CD8-positive, alpha-beta memory T cell (primary cell): ENCODE data around the gene CREB5. TPM values are rescaled to one million over a fixed set of nuclear protein-coding genes. Genes with fewer than 3 reads are reported as not detected.
"Not testable (repeated sequence)": the region's sequence is repeated elsewhere in the genome, so short reads cannot be mapped to it uniquely, and the experiment has no call there.

Experiments used
- CTCF ChIA-PET: fragments of 350-600 bp; sonication (Branson Sonifier 250); formaldehyde crosslinking; loops from one replicate; lab custom pipeline; 2021; ENCODE audit warnings: antibody characterized with exemption; lab: Charles Lee
- POLR2A ChIA-PET: fragments of 350-600 bp; sonication (Branson Sonifier 250); formaldehyde crosslinking; loops from one replicate; lab custom pipeline; 2021; ENCODE audit warnings: antibody characterized with exemption; lab: Charles Lee
- DNase-seq, 5 donors: peaks; one replicate each; pipeline versions ENCODE4 v3.0.0 to v3.0.0-alpha.2; 2020 to 2022; ENCODE audit warnings: mixed read lengths in 1 of 5
- H3K27ac ChIP-seq: one replicate; pipeline ENCODE4 v1.7.0; 2013; ENCODE audit warnings: low read depth, mild to moderate bottlenecking, low read length, moderate library complexity
- H3K27me3 ChIP-seq: 2 replicates; pipeline ENCODE4 v1.7.0; 2013; ENCODE audit warnings: low read length, mild to moderate bottlenecking; ENCODE audit not compliant: insufficient read depth, poor library complexity, severe bottlenecking
- H3K36me3 ChIP-seq: 2 replicates; pipeline ENCODE4 v1.7.0; 2013; ENCODE audit warnings: mild to moderate bottlenecking, low read length, moderate library complexity; ENCODE audit not compliant: insufficient read depth
- H3K4me1 ChIP-seq: 2 replicates; pipeline ENCODE4 v1.7.0; 2013; ENCODE audit warnings: mild to moderate bottlenecking, low read length, moderate library complexity; ENCODE audit not compliant: insufficient read depth
- H3K4me3 ChIP-seq: 2 replicates; pipeline ENCODE4 v1.7.0; 2013; ENCODE audit warnings: mild to moderate bottlenecking, low read length
- H3K9me3 ChIP-seq: 2 replicates; pipeline ENCODE4 v1.7.0; 2013; ENCODE audit warnings: mild to moderate bottlenecking, low read length
- H3K27ac Mint-ChIP-seq, 8 donors: one replicate each; pipeline ENCODE4 v1.8.0; 2020 to 2021; ENCODE audit warnings: mixed read lengths in 8 of 8, mild to moderate bottlenecking in 6 of 8, inconsistent platforms in 3 of 8, moderate library complexity in 3 of 8
- H3K27me3 Mint-ChIP-seq, 2 donors: one replicate each; pipeline ENCODE4 v1.8.0; 2020 to 2021; ENCODE audit warnings: mixed read lengths in 2 of 2, mild to moderate bottlenecking in 1 of 2, moderate library complexity in 1 of 2
- H3K36me3 Mint-ChIP-seq, 3 donors: one replicate each; pipeline ENCODE4 v1.8.0; 2020 to 2021; ENCODE audit warnings: mixed read lengths in 3 of 3, inconsistent platforms in 1 of 3, mild to moderate bottlenecking in 1 of 3
- H3K4me1 Mint-ChIP-seq, 3 donors: one replicate each; pipeline ENCODE4 v1.8.0; 2020 to 2021; ENCODE audit warnings: mixed read lengths in 3 of 3, inconsistent platforms in 1 of 3, mild to moderate bottlenecking in 1 of 3
- H3K4me3 Mint-ChIP-seq, 7 donors: one replicate each; pipeline ENCODE4 v1.8.0; 2020 to 2021; ENCODE audit warnings: mixed read lengths in 7 of 7, mild to moderate bottlenecking in 6 of 7, moderate library complexity in 4 of 7, inconsistent platforms in 2 of 7
- H3K9me3 Mint-ChIP-seq, 5 donors: one replicate each; pipeline ENCODE4 v1.8.0; 2020 to 2022; ENCODE audit warnings: mixed read lengths in 5 of 5, mild to moderate bottlenecking in 3 of 5, moderate library complexity in 2 of 5, inconsistent platforms in 1 of 5
- polyA plus RNA-seq: library from polyadenylated mRNA; unstranded; fragments of 300-500 nt; fragmentation: Illumina TruSeq; gene quantifications from one replicate; pipeline ENCODE4 v1.2.3, GENCODE V29; 2021
- total RNA-seq, 2 experiments: library from RNA; stranded (reverse); gene quantifications; one replicate each; pipeline ENCODE4 v1.2.3, GENCODE V29; 2021

CREB5 gene
- total and polyA plus RNA-seq, 3 experiments from 2014 or later, result not detected

DNA sequence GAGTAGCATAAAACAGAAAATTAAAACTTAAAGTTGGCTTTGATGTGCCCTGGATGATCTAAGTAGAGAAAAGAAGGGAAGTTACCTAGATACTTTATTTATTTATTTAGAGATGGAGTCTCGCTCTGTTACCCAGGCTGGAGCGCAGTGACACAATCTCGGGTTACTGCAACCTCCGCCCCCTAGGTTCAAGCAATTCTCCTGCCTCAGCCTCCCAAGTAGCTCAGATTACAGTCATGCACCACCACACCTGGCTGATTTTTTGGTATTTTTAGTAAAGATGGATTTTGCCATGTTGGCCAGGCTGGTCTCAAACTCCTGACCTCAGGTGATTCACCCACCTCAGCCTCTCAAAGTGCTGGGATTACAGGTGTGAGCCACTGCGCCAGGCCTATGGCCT, 373.8 kb downstream of the CREB5 start:
- H3K9me3 ChIP-seq, H3K27me3 Mint-ChIP-seq, H3K27ac Mint-ChIP-seq, H3K36me3 ChIP-seq, CTCF ChIA-PET, H3K27ac ChIP-seq, H3K4me3 ChIP-seq, H3K9me3 Mint-ChIP-seq, H3K4me1 Mint-ChIP-seq, H3K4me1 ChIP-seq, DNase-seq, H3K27me3 ChIP-seq, POLR2A ChIA-PET, H3K4me3 Mint-ChIP-seq, H3K36me3 Mint-ChIP-seq: not testable (repeated sequence)

DNA sequence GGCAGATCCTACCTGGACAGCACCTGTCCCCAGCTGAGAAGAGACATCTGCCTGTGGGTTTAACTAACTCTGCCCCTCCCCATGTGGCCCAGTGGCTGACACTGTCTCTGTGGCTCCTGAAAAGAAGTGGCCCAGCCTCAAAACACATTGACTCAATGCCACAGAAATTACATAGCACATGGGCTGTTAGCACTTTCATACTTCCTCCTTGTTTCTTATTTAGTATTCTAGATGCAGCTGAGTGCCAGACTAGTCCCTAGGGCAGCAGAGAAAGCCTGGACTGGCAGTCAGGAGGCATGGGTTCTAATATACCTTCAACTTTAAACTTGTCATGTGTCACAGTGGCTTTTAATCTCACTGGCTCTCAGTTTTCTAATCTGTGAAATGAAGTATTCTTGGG, 374.8 kb downstream of the CREB5 start:
- peaks cover 0 to 1% of the 10 kb centered on the region in 2 donors for H3K27me3 Mint-ChIP-seq
- Histone ChIP-seq H3K4me1 (no peaks in the 10 kb centered on the region), H3K27me3 (no peaks in the 10 kb centered on the region), H3K9me3 (no peaks in the 10 kb centered on the region), H3K4me3 (no peak overlapping the region), H3K36me3 (no peaks in the 10 kb centered on the region), H3K27ac (no peak overlapping the region)
- DNase-seq, result no peak
- CTCF ChIA-PET, result no interaction called here
- H3K27ac Mint-ChIP-seq, result no peak overlapping the region
- peaks cover 0 to 5% (median 0%) of the 10 kb centered on the region in 5 donors for H3K9me3 Mint-ChIP-seq
- no peaks in the 10 kb centered on the region for H3K36me3 Mint-ChIP-seq
- no peak overlapping the region for H3K4me3 Mint-ChIP-seq
- no peaks in the 10 kb centered on the region for H3K4me1 Mint-ChIP-seq
- POLR2A ChIA-PET, result no interaction called here

DNA sequence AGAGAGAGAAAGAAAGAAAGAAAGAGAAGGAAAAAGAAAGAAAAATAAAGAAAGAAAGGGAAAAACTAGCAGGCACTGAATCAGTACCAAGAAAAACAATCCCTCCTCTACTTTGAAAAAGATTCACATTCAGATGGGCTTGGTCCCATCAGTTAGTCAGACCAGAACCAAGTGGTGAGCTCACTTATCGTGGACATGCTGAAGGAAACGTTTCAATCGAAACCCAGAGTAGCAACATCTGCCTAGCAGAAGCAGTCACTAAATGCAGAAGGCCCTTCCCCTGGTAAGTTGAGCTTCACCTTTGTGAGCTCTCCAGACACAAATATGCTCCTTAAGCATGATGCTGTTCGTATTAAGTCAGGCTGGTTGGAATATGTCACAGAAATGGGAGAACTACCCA, 378.1 kb downstream of the CREB5 start:
- H3K4me3 Mint-ChIP-seq, result no peak overlapping the region
- Histone ChIP-seq H3K4me3 (no peak overlapping the region), H3K27ac (no peak overlapping the region), H3K27me3 (no peaks in the 10 kb centered on the region), H3K4me1 (no peaks in the 10 kb centered on the region), H3K9me3 (no peaks in the 10 kb centered on the region), H3K36me3 (no peaks in the 10 kb centered on the region)
- H3K27ac Mint-ChIP-seq, result no peak overlapping the region
- peaks cover 0 to 8% (median 0%) of the 10 kb centered on the region in 5 donors for H3K9me3 Mint-ChIP-seq
- no peaks in the 10 kb centered on the region for H3K4me1 Mint-ChIP-seq
- no peak for DNase-seq
- ChIA-PET POLR2A (no interaction called here), CTCF (no interaction called here)
- H3K27me3 Mint-ChIP-seq, result peaks cover 1 to 7% of the 10 kb centered on the region in 2 donors
- H3K36me3 Mint-ChIP-seq, result no peaks in the 10 kb centered on the region

DNA sequence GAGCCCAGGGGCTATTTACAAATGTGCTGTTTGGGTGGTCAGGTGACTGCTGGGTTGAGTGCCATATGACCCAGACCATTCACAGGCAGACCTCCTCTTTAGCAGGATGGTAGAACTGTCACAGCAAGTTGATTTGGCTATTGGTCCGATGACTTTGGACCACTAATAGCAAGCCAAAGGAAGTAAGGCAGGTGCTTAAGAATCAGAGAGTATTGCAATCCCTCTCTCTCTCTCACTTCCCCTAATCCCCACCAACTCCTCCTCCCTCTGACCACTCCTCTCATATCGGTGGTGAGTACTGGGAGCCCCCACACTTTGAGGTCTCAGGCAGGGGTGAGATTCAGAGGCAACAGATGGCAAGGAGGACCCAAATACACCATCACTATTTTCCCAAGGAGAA, 380.5 kb downstream of the CREB5 start:
- Histone ChIP-seq H3K4me1 (no peaks in the 10 kb centered on the region), H3K4me3 (no peak overlapping the region), H3K27ac (no peak overlapping the region), H3K36me3 (no peaks in the 10 kb centered on the region), H3K9me3 (no peaks in the 10 kb centered on the region), H3K27me3 (no peaks in the 10 kb centered on the region)
- H3K27me3 Mint-ChIP-seq, result peaks cover 3 to 7% of the 10 kb centered on the region in 2 donors
- H3K27ac Mint-ChIP-seq, result peak overlapping the region in 1 of 8 donors; percentile 41
- no peak for DNase-seq
- H3K4me1 Mint-ChIP-seq, result no peaks in the 10 kb centered on the region
- ChIA-PET CTCF (no interaction called here), POLR2A (no interaction called here)
- H3K9me3 Mint-ChIP-seq, result peaks cover 0 to 3% (median 0%) of the 10 kb centered on the region in 5 donors
- H3K36me3 Mint-ChIP-seq, result no peaks in the 10 kb centered on the region
- H3K4me3 Mint-ChIP-seq, result no peak overlapping the region

DNA sequence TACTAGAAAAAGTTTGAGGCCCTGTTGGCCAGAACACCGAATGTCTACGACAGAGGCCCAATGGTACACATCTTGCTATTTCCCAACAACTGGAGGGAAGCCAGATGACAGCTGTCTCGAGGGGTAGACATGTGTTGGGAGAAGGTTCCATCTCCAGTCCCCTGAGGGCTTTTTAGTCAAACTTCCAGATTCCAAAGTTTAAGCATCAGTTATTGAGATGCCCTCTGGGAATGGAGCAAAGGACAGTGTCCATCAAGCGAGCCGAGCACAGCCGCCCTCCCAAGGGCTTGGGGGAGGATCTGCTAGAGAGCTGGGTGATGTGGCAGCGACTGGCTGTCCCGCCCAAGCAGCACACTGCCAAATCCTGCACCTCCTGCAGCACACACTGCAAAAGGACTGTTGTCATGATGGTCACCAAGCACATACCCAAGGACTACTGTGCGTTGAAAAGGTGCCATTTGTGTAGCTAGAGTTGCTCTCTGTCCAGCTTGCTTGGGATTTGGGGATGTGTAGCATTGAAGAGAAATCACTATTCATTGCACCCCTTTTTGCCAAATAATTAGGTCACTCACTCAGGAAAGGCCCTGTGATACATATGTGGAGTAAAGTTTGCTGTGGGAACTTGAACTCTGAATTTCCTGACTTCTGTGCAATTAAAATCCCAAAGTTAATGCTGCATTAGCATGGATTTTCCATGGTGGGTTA, 381.2 kb downstream of the CREB5 start:
- Histone ChIP-seq H3K4me3 (no peak overlapping the region), H3K9me3 (no peaks in the 10 kb centered on the region), H3K4me1 (no peaks in the 10 kb centered on the region), H3K27me3 (no peaks in the 10 kb centered on the region), H3K27ac (no peak overlapping the region), H3K36me3 (no peaks in the 10 kb centered on the region)
- ChIA-PET CTCF (no interaction called here), POLR2A (no interaction called here)
- no peak overlapping the region for H3K27ac Mint-ChIP-seq
- no peaks in the 10 kb centered on the region for H3K4me1 Mint-ChIP-seq
- DNase-seq, result no peak
- peaks cover 3 to 7% of the 10 kb centered on the region in 2 donors for H3K27me3 Mint-ChIP-seq
- peaks cover 0 to 3% (median 0%) of the 10 kb centered on the region in 5 donors for H3K9me3 Mint-ChIP-seq
- no peaks in the 10 kb centered on the region for H3K36me3 Mint-ChIP-seq
- H3K4me3 Mint-ChIP-seq, result no peak overlapping the region

DNA sequence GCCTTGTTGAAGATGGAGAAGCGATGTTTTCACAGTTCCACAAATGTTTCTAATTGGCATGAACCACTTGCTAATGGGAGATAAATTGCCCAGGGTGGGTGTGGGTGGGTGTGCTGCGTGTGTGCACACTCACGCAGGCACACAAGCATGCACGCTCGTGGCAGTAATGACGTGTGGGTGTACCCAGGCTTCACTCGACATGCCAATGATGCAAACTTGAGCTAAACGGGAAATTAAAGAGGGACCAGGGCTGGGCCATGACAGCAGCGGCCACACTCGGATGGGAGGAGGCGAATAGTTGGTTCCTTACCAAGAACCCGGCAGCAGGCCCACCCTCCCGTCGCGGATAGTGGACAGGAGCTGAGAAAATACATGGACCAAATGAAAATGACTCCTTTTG, 386.0 kb downstream of the CREB5 start:
- no peaks in the 10 kb centered on the region for H3K27me3 ChIP-seq
- no peak overlapping the region for H3K4me3 ChIP-seq
- ChIA-PET POLR2A (no interaction called here), CTCF (no interaction called here)
- Mint-ChIP-seq H3K36me3 (no peaks in the 10 kb centered on the region), H3K4me3 (no peak overlapping the region), H3K9me3 (peaks cover 0 to 6% (median 0%) of the 10 kb centered on the region in 5 donors), H3K4me1 (no peaks in the 10 kb centered on the region), H3K27ac (no peak overlapping the region), H3K27me3 (peaks cover 2 to 7% of the 10 kb centered on the region in 2 donors)
- H3K9me3 ChIP-seq, result no peaks in the 10 kb centered on the region
- H3K27ac ChIP-seq, result no peak overlapping the region
- no peaks in the 10 kb centered on the region for H3K4me1 ChIP-seq
- DNase-seq, result no peak
- H3K36me3 ChIP-seq, result no peaks in the 10 kb centered on the region

DNA sequence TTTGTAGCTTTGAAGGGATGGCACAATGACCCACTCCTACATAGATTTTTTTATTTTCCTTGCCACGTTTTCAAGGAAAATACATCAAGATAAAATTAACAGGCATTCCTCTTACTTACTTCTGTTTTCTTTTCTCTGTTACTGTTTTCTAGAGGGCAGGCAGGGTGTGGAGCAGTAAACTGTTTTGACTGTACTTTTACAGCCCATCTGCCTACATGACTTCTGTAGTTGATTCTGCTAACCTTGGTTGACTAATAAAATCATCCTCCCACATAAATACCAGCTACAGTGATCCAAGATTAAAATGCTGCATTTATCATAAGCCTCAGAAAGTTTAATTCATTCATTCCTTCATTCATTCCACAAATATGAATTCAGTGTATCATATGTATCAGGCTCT, 387.3 kb downstream of the CREB5 start:
- no peak overlapping the region for H3K4me3 Mint-ChIP-seq
- Histone ChIP-seq H3K4me3 (no peak overlapping the region), H3K36me3 (no peaks in the 10 kb centered on the region), H3K27ac (no peak overlapping the region), H3K9me3 (no peaks in the 10 kb centered on the region), H3K27me3 (no peaks in the 10 kb centered on the region), H3K4me1 (no peaks in the 10 kb centered on the region)
- no peak for DNase-seq
- H3K27ac Mint-ChIP-seq, result no peak overlapping the region
- POLR2A ChIA-PET, result no interaction called here
- H3K27me3 Mint-ChIP-seq, result peaks cover 0 to 2% of the 10 kb centered on the region in 2 donors
- H3K9me3 Mint-ChIP-seq, result peaks cover 0 to 3% (median 0%) of the 10 kb centered on the region in 5 donors
- peaks cover 0 to 2% (median 0%) of the 10 kb centered on the region in 3 donors for H3K36me3 Mint-ChIP-seq
- H3K4me1 Mint-ChIP-seq, result no peaks in the 10 kb centered on the region
- CTCF ChIA-PET, result no interaction called here

DNA sequence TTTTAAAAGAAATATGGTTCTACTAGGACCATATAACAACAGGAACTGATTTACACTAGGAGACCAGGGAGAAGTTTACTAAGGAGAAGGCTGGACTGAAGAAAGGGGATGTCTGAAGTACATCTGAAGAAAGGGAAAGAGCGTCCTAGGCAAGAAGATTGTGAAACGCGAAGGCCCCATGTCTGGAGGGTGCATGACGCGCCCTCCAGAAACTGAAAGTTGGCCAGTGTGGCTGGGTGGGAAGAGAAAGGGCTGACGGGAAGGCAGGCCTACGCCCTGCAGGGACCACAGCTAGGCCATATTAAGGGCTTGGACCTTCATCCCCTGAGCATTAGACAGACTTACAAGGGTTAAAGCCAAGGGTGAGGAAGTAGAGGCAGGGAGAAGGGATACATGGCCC, 387.8 kb downstream of the CREB5 start:
- POLR2A ChIA-PET, result no interaction called here
- no peaks in the 10 kb centered on the region for H3K4me1 ChIP-seq
- peaks cover 0 to 2% of the 10 kb centered on the region in 2 donors for H3K27me3 Mint-ChIP-seq
- CTCF ChIA-PET, result no interaction called here
- no peak overlapping the region for H3K4me3 ChIP-seq
- no peaks in the 10 kb centered on the region for H3K4me1 Mint-ChIP-seq
- no peaks in the 10 kb centered on the region for H3K27me3 ChIP-seq
- DNase-seq, result no peak
- no peak overlapping the region for H3K4me3 Mint-ChIP-seq
- H3K27ac ChIP-seq, result no peak overlapping the region
- H3K36me3 ChIP-seq, result no peaks in the 10 kb centered on the region
- peaks cover 0 to 3% (median 0%) of the 10 kb centered on the region in 5 donors for H3K9me3 Mint-ChIP-seq
- no peak overlapping the region for H3K27ac Mint-ChIP-seq
- H3K9me3 ChIP-seq, result no peaks in the 10 kb centered on the region
- H3K36me3 Mint-ChIP-seq, result peaks cover 0 to 2% (median 0%) of the 10 kb centered on the region in 3 donors
